H1 (cell line): ENCODE results near the gene KCNB1. TPM values are rescaled to one million over a fixed set of nuclear protein-coding genes. Genes with fewer than 3 reads are reported as not detected.

ENCODE experiments used
- CTCF ChIA-PET: fragments of 300-600 bp; sonication (Branson Sonifier 250); formaldehyde crosslinking; loops from one replicate; lab custom pipeline; 2021; ENCODE audit not compliant: partially characterized antibody; lab: Charles Lee
- POLR2A ChIA-PET: fragments of 300-600 bp; sonication (Branson Sonifier 250); formaldehyde crosslinking; loops from one replicate; lab custom pipeline; 2021; ENCODE audit warnings: inconsistent platforms; ENCODE audit not compliant: partially characterized antibody; lab: Charles Lee
- DNase-seq, 2 experiments: peaks; one replicate each; pipeline versions ENCODE4 v3.0.0 to v3.0.0-alpha.2; 2010 to 2022; ENCODE audit warnings: low spot score in 2 of 2, low read depth in 1 of 2, mixed read lengths in 1 of 2
- FAIRE-seq: peaks from 2 replicates; lab custom pipeline; 2011; peaks lifted over from hg19 to GRCh38; lab: Jason Lieb, UNC
- H2AFZ ChIP-seq: 2 replicates; pipeline ENCODE4 v1.8.1; 2012; ENCODE audit warnings: low read length, inconsistent platforms
- H2AK5ac ChIP-seq: 2 replicates; pipeline ENCODE4 v1.6.1; 2013; ENCODE audit warnings: low read depth, low read length
- H2BK120ac ChIP-seq: replicated peaks from 2 replicates; pipeline ENCODE3; 2013; ENCODE audit warnings: low read depth, low read length, inconsistent platforms
- H2BK12ac ChIP-seq: 2 replicates; pipeline ENCODE4 v1.6.1; 2013; ENCODE audit warnings: low read depth, low read length
- H2BK15ac ChIP-seq: 2 replicates; pipeline ENCODE4 v1.6.1; 2013; ENCODE audit warnings: low read length
- H2BK20ac ChIP-seq: 2 replicates; pipeline ENCODE4 v1.6.1; 2013; ENCODE audit warnings: low read length
- H2BK5ac ChIP-seq: 2 replicates; pipeline ENCODE4 v1.6.1; 2013; ENCODE audit warnings: low read depth, low read length
- H3K14ac ChIP-seq: 2 replicates; pipeline ENCODE4 v1.6.1; 2013; ENCODE audit warnings: inconsistent platforms; ENCODE audit not compliant: insufficient read length
- H3K18ac ChIP-seq: 2 replicates; pipeline ENCODE4 v1.6.1; 2013; ENCODE audit warnings: low read length; ENCODE audit errors: extremely low read depth
- H3K23ac ChIP-seq: 2 replicates; pipeline ENCODE4 v1.6.1; 2013; ENCODE audit warnings: inconsistent platforms; ENCODE audit not compliant: insufficient read length
- H3K23me2 ChIP-seq: 2 replicates; pipeline ENCODE4 v1.6.1; 2013; ENCODE audit warnings: low read depth, low read length
- H3K27ac ChIP-seq: 2 replicates; pipeline ENCODE4 v1.6.1; 2011; ENCODE audit warnings: low read depth, low read length, inconsistent platforms
- H3K27me3 ChIP-seq, 4 experiments: replicated peaks in 1 of 4; 1 replicate in 1 of 4; 2 replicates in 3 of 4; pipeline versions ENCODE4 v1.6.1 to v1.8.1; 2011 to 2013; ENCODE audit warnings: low read length in 3 of 4, mild to moderate bottlenecking in 3 of 4, inconsistent platforms in 2 of 4, mixed read lengths in 2 of 4, moderate library complexity in 1 of 4; ENCODE audit not compliant: control insufficient read depth in 3 of 4, insufficient read depth in 3 of 4; ENCODE audit errors: extremely low read depth in 1 of 4
- H3K36me3 ChIP-seq, 4 experiments: 2 replicates each; pipeline versions ENCODE4 v1.6.1 to v1.8.1; 2011 to 2013; ENCODE audit warnings: mild to moderate bottlenecking in 4 of 4, low read length in 3 of 4, moderate library complexity in 2 of 4, control low read depth in 1 of 4, inconsistent platforms in 1 of 4; ENCODE audit not compliant: insufficient read depth in 4 of 4, control insufficient read depth in 2 of 4
- H3K4ac ChIP-seq: replicated peaks from 2 replicates; pipeline ENCODE3; 2013; ENCODE audit warnings: low read length, low read depth, mixed read lengths, inconsistent platforms; ENCODE audit not compliant: insufficient read length
- H3K4me1 ChIP-seq, 4 experiments: replicated peaks in 1 of 4; 1 replicate in 1 of 4; 2 replicates in 3 of 4; pipeline versions ENCODE4 v1.6.1 to v1.8.1; 2011 to 2013; ENCODE audit warnings: low read length in 3 of 4, inconsistent platforms in 2 of 4, mixed read lengths in 1 of 4; ENCODE audit not compliant: insufficient read depth in 4 of 4, control insufficient read depth in 3 of 4
- H3K4me2 ChIP-seq, 2 experiments: 2 replicates each; pipeline versions ENCODE4 v1.6.1 to v1.8.1; 2011 to 2013; ENCODE audit warnings: low read depth in 2 of 2, low read length in 2 of 2, control low read depth in 1 of 2, inconsistent platforms in 1 of 2, mild to moderate bottlenecking in 1 of 2; ENCODE audit not compliant: insufficient read depth in 1 of 2
- H3K4me3 ChIP-seq, 4 experiments: fragments of 200-600, 300-600 bp in 1 of 4; sonication (generic), shearing (Covaris generic), sonication (Bioruptor Twin) in 1 of 4; 2 replicates each; pipeline versions ENCODE4 v1.5.1 to v1.8.1; 2011 to 2016; ENCODE audit warnings: low read length in 4 of 4, low read depth in 3 of 4, control low read depth in 2 of 4, inconsistent platforms in 2 of 4, mild to moderate bottlenecking in 2 of 4, mixed read lengths in 1 of 4, moderate library complexity in 1 of 4; ENCODE audit not compliant: insufficient read depth in 2 of 4; ENCODE audit errors: extremely low read depth in 1 of 4
- H3K56ac ChIP-seq: replicated peaks from 2 replicates; pipeline ENCODE3; 2013; ENCODE audit warnings: low read depth, mild to moderate bottlenecking, mixed read lengths, low read length, inconsistent platforms; ENCODE audit not compliant: insufficient read length
- H3K79me1 ChIP-seq: 2 replicates; pipeline ENCODE4 v1.6.1; 2013; ENCODE audit warnings: low read depth, low read length, control low read depth
- H3K79me2 ChIP-seq, 2 experiments: 2 replicates each; pipeline versions ENCODE4 v1.6.1 to v1.8.1; 2012 to 2013; ENCODE audit warnings: low read length in 2 of 2, mild to moderate bottlenecking in 2 of 2, inconsistent platforms in 1 of 2; ENCODE audit not compliant: insufficient read depth in 2 of 2, control insufficient read depth in 1 of 2
- H3K9ac ChIP-seq, 4 experiments: replicated peaks in 1 of 4; 1 replicate in 1 of 4; 2 replicates in 3 of 4; pipeline versions ENCODE4 v1.6.1 to v1.8.1; 2011 to 2013; ENCODE audit warnings: low read depth in 3 of 4, low read length in 3 of 4, control low read depth in 2 of 4, mild to moderate bottlenecking in 2 of 4, moderate library complexity in 2 of 4, inconsistent platforms in 1 of 4; ENCODE audit errors: extremely low read depth in 1 of 4
- H3K9me3 ChIP-seq, 2 experiments: 2 replicates each; pipeline versions ENCODE4 v1.6.1 to v1.8.1; 2012 to 2013; ENCODE audit warnings: mild to moderate bottlenecking in 2 of 2, moderate library complexity in 2 of 2, control low read depth in 1 of 2, inconsistent platforms in 1 of 2, low read depth in 1 of 2, low read length in 1 of 2, mixed read lengths in 1 of 2; ENCODE audit not compliant: insufficient read depth in 2 of 2
- H4K20me1 ChIP-seq, 2 experiments: replicated peaks in 1 of 2; 2 replicates each; pipeline versions ENCODE3 to v1.8.1; 2011 to 2013; ENCODE audit warnings: inconsistent platforms in 2 of 2, low read length in 2 of 2, mild to moderate bottlenecking in 1 of 2; ENCODE audit not compliant: insufficient read depth in 2 of 2, control insufficient read depth in 1 of 2
- H4K5ac ChIP-seq: 2 replicates; pipeline ENCODE4 v1.6.1; 2013; ENCODE audit warnings: low read length, low read depth, mixed read lengths, inconsistent platforms; ENCODE audit not compliant: insufficient read length
- H4K8ac ChIP-seq: 2 replicates; pipeline ENCODE4 v1.8.0; 2013; ENCODE audit warnings: mild to moderate bottlenecking, moderate library complexity, low read length, inconsistent platforms; ENCODE audit not compliant: insufficient read depth; ENCODE audit errors: extremely low read depth
- H4K91ac ChIP-seq: replicated peaks from 2 replicates; pipeline ENCODE3; 2013; ENCODE audit warnings: low read length, mixed read lengths, inconsistent platforms; ENCODE audit not compliant: insufficient read length
- CTBP2 ChIP-seq: IDR thresholded peaks from 2 replicates; pipeline ENCODE4 v1.7.0; 2011; ENCODE audit warnings: borderline replicate concordance, mild to moderate bottlenecking, moderate library complexity, mixed read lengths, low read length; ENCODE audit not compliant: insufficient read depth, insufficient read length
- FOSL1 ChIP-seq: IDR thresholded peaks from 2 replicates; pipeline ENCODE4 v1.6.1; 2011; ENCODE audit warnings: mild to moderate bottlenecking, low read depth, low read length, moderate library complexity; ENCODE audit not compliant: insufficient read depth
- HDAC2 ChIP-seq, 2 experiments: fragments of 300-600 bp in 1 of 2; sonication (generic) in 1 of 2; IDR thresholded peaks; 2 replicates each; pipeline ENCODE4 v1.6.1; 2011 to 2012; ENCODE audit warnings: low read depth in 2 of 2, low read length in 2 of 2, mild to moderate bottlenecking in 2 of 2, moderate library complexity in 2 of 2, borderline replicate concordance in 1 of 2, inconsistent platforms in 1 of 2
- JUND ChIP-seq: IDR thresholded peaks from 2 replicates; pipeline ENCODE4 v1.6.1; 2011; ENCODE audit warnings: mild to moderate bottlenecking, improper control_type of control experiment, low read length
- RBBP5 ChIP-seq: IDR thresholded peaks from 2 replicates; pipeline ENCODE4 v1.7.1; 2012; ENCODE audit warnings: low read depth, mild to moderate bottlenecking, inconsistent platforms, low read length, moderate library complexity, borderline replicate concordance
- SAP30 ChIP-seq: fragments of 300-600 bp; sonication (generic); IDR thresholded peaks from 2 replicates; pipeline ENCODE4 v1.7.1; 2012; ENCODE audit warnings: low read length, moderate library complexity, mild to moderate bottlenecking, inconsistent platforms; ENCODE audit not compliant: insufficient read depth, insufficient replicate concordance
- SP4 ChIP-seq: IDR thresholded peaks from 2 replicates; pipeline ENCODE4 v1.6.1; 2012; ENCODE audit warnings: low read length, inconsistent platforms
- YY1 ChIP-seq: IDR thresholded peaks from 2 replicates; pipeline ENCODE4 v1.6.1; 2011; ENCODE audit warnings: low read depth, mild to moderate bottlenecking, low read length
- ZNF274 ChIP-seq: IDR thresholded peaks from 2 replicates; pipeline ENCODE4 v1.7.0; 2012; ENCODE audit warnings: low read length, borderline replicate concordance; ENCODE audit errors: extremely low read depth
- whole genome bisulfite sequencing, 2 experiments: shearing (Covaris generic) in 1 of 2; methylation state at CpG; one replicate each; pipeline versions ENCODE4 v1.1.6 to v1.1.7; 2013 to 2015; ENCODE audit warnings: low lambda C conversion rate in 2 of 2, mixed read lengths in 2 of 2, inconsistent platforms in 1 of 2, low coverage in 1 of 2, missing lambda C conversion rate in 1 of 2; ENCODE audit not compliant: insufficient replicate concordance in 2 of 2, insufficient coverage in 1 of 2, insufficient read length in 1 of 2; ENCODE audit errors: extremely low coverage in 1 of 2, missing lambda C conversion rate in 1 of 2; 5-methylcytosine and 5-hydroxymethylcytosine counted together
- polyA plus RNA-seq, 7 experiments: library from polyadenylated mRNA; depleted of rRNA in 3 of 7; stranded (reverse) in 5 of 7; unstranded in 2 of 7; fragments of >200 nt in 5 of 7; fragments of 200-250 nt in 2 of 7; gene quantifications; 1 replicate in 5 of 7; 2 replicates in 1 of 7; 4 replicates in 1 of 7; pipeline versions ENCODE4 v1.2.1 to v1.2.3, GENCODE V29; 2011 to 2013; ENCODE audit warnings: missing spikeins in 2 of 7, mixed read lengths in 2 of 7
- total RNA-seq: library from RNA; stranded (reverse); fragmentation: NEBNext Ultra II Directional; extraction: Animal tissue kit (Norgen Biotek cat#: 25700); gene quantifications from 2 replicates; pipeline ENCODE4 v1.2.1, GENCODE V29; 2021
- TF ChIP-seq, protein P1 (sequence below): IDR thresholded peaks from 2 replicates; pipeline ENCODE4 v1.6.1; 2011; ENCODE audit warnings: low read depth, mild to moderate bottlenecking, low read length; ENCODE audit not compliant: insufficient read depth

Gene KCNB1
- total and polyA plus RNA-seq, 2 of the 8 experiments (the other 6 are each of a cell fraction or from before 2014, with no cell fraction given) = 0.58 to 0.67 TPM

DNA sequence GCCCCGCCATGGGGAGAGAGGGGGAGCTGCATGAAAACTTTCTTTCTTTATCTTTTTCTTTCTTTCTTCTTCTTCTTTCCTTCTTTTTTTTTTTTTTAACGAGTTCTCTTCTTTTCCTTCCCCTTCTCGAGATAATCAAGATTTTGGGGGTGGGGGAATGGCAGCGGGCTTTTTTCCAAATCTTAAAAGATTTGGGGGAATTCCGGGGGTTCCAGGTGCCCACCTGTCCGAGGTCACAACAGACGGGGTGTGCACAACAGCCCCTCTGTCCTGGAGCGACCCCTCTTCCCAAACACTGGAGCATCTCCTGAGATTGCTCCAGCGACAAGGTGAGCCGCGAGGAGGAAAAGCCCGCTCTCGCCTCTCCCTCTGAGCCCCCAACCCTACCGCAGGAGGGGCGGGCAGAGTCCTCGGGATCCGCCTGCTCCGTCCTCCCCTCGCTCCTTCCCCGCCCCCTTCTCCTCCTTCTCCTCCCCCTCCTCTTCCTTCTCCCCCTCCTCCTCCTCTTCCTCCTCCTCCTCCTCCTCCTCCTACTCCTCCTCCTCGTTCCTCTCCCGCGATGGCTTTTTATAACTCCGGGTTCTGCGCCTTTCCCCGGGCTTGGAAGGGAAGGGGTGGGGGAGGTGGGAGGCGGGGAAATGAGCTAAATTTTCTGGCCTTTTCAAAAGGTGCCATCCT, 689 bp upstream of the KCNB1 start:
- DNase-seq = peak; percentile 21 to 67
- Histone ChIP-seq H3K4me2 (peak overlapping the region; percentile 50 to 97), H3K9me3 (no peaks in the 10 kb centered on the region; a peak in 1 of 4 replicates), H3K79me1 (no peaks in the 10 kb centered on the region), H4K91ac (no peak overlapping the region), H2BK12ac (no peak overlapping the region), H2BK20ac (no peak overlapping the region), H2AFZ (no peak overlapping the region), H3K56ac (no peak overlapping the region), H2AK5ac (no peak overlapping the region), H3K18ac (no peak overlapping the region), H3K27me3 (peaks cover 0 to 12% (median 9%) of the 10 kb centered on the region in 4 experiments; a peak in 5 of 7 replicates), H2BK5ac (no peak overlapping the region), H3K9ac (no peak overlapping the region), H3K23me2 (peaks cover 6% of the 10 kb centered on the region; the same call in 1 of the 2 replicates), H2BK120ac (no peak overlapping the region), H3K4ac (no peak overlapping the region), H2BK15ac (peak overlapping the region; percentile 88; the same call in 1 of the 2 replicates), H4K8ac (no peak overlapping the region; the same call in 1 of the 2 replicates), H4K20me1 (peaks cover 0 to 5% of the 10 kb centered on the region in 2 experiments), H4K5ac (no peak overlapping the region), H3K36me3 (no peaks in the 10 kb centered on the region), H3K14ac (no peak overlapping the region), H3K23ac (no peak overlapping the region), H3K4me3 (peak overlapping the region; percentile 41 to 75 (median 62)), H3K79me2 (no peaks in the 10 kb centered on the region), H3K27ac (no peak overlapping the region), H3K4me1 (peaks cover 0 to 5% (median under 1%) of the 10 kb centered on the region in 4 experiments; a peak in 2 of 7 replicates)
- FAIRE-seq = no peak
- CTCF ChIA-PET = interaction anchor here (0.7 to 8.5 kb wide), 25 partner anchors 9 to 299 kb away, joined by 3 to 126 read pairs (median 9); no protein-coding TSS in a partner anchor
- POLR2A ChIA-PET = interaction anchor here (0.9 to 1.4 kb wide), 6 partner anchors 10 to 202 kb away, joined by 3 to 4 read pairs (median 3); no protein-coding TSS in a partner anchor
- 45% methylated on average over 2 of the region's 27 CpGs; no CpG with 5 or more reads in 1 of the 2 experiments for WGBS, 2 experiments
- TF ChIP-seq CTBP2 = no peak
- no peak for TF ChIP-seq FOSL1
- TF ChIP-seq, protein P1, sequence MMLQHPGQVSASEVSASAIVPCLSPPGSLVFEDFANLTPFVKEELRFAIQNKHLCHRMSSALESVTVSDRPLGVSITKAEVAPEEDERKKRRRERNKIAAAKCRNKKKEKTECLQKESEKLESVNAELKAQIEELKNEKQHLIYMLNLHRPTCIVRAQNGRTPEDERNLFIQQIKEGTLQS = no peak
- TF ChIP-seq HDAC2 (IDR thresholded peaks at IDR 0.05; ENCODE audit: borderline replicate concordance in 1 of 2, low read depth in 2 of 2, low read length in 2 of 2) = 0 out of 4 replicates have a peak, but pooled peaks of 1 of the 2 experiments have one; percentile 18
- no peak for TF ChIP-seq RBBP5
- no peak for TF ChIP-seq ZNF274
- TF ChIP-seq SP4 = peak; percentile 1; the same call in 1 of the 2 replicates
- TF ChIP-seq YY1 = 0 out of 2 replicates have a peak, but pooled peaks have one; percentile 3
- no peak for TF ChIP-seq SAP30
- TF ChIP-seq JUND = no peak
